ENCODE data around the gene MAL. TPM values are rescaled to one million over a fixed set of nuclear protein-coding genes. Genes with fewer than 3 reads are reported as not detected.

MAL gene
- total and polyA plus RNA-seq, 2 of the 13 experiments (the other 11 are each of a cell fraction or from before 2014, with no cell fraction given): not detected

GRCh38 chr2:95076705-95077529, 51.4 kb downstream of the MAL start (continued):
- TF ChIP-seq ESRRA (CRISPR knock-in tag; IDR thresholded peaks at IDR 0.05; ENCODE audit: low read depth) (no peak; the same call in 1 of the 2 replicates), ZBTB14 (CRISPR knock-in tag; IDR thresholded peaks at IDR 0.05) (no peak), ZNF232 (CRISPR knock-in tag; IDR thresholded peaks at IDR 0.05; ENCODE audit: borderline replicate concordance) (no peak; the same call in 1 of the 2 replicates), RARG (CRISPR knock-in tag; IDR thresholded peaks at IDR 0.05; ENCODE audit: low read depth) (no peak), DNMT1 (CRISPR knock-in tag; IDR thresholded peaks at IDR 0.05) (no peak), KDM4B (CRISPR knock-in tag; IDR thresholded peaks at IDR 0.05) (no peak), ZNF501 (CRISPR knock-in tag; IDR thresholded peaks at IDR 0.05) (peak; percentile 64; the same call in 1 of the 2 replicates), ELK4 (CRISPR knock-in tag; IDR thresholded peaks at IDR 0.05; ENCODE audit: borderline replicate concordance) (no peak), MAX (IDR thresholded peaks at IDR 0.05) (no peak), DMTF1 (CRISPR knock-in tag; IDR thresholded peaks at IDR 0.05) (no peak), SAP130 (CRISPR knock-in tag; IDR thresholded peaks at IDR 0.05; ENCODE audit: low read depth) (peak; percentile 59), ZBTB37 (CRISPR knock-in tag; IDR thresholded peaks at IDR 0.05) (no peak), ZNF552 (CRISPR knock-in tag; IDR thresholded peaks at IDR 0.05; ENCODE audit: borderline replicate concordance) (no peak; the same call in 1 of the 2 replicates), ZNF703 (CRISPR knock-in tag; IDR thresholded peaks at IDR 0.05; ENCODE audit: borderline replicate concordance) (no peak), ISL2 (CRISPR knock-in tag; IDR thresholded peaks at IDR 0.05) (0 out of 2 replicates have a peak, but pooled peaks have one; percentile 33), THAP11 (CRISPR knock-in tag; IDR thresholded peaks at IDR 0.05) (peak; percentile 44; the same call in 1 of the 2 replicates), RCOR2 (CRISPR knock-in tag; IDR thresholded peaks at IDR 0.05) (no peak), HNRNPLL (IDR thresholded peaks at IDR 0.05; ENCODE audit: low read depth, low read length, poor library complexity, severe bottlenecking) (peak; percentile 97), GFI1 (CRISPR knock-in tag; IDR thresholded peaks at IDR 0.05; ENCODE audit: borderline replicate concordance) (0 out of 2 replicates have a peak, but pooled peaks have one; percentile 47), PHF20 (CRISPR knock-in tag; IDR thresholded peaks at IDR 0.05) (no peak), NFE2L2 (IDR thresholded peaks at IDR 0.05; ENCODE audit: low read length) (no peak), MAFF (IDR thresholded peaks at IDR 0.05; ENCODE audit: low read depth, low read length) (no peak), ZFP82 (CRISPR knock-in tag; IDR thresholded peaks at IDR 0.05; ENCODE audit: borderline replicate concordance) (no peak), GZF1 (CRISPR knock-in tag; IDR thresholded peaks at IDR 0.05) (no peak)

All from HepG2 (cell line).